H1 (cell line): ENCODE results near the gene MAJIN. TPM values are rescaled to one million over a fixed set of nuclear protein-coding genes. Genes with fewer than 3 reads are reported as not detected.

Experiments used
- CTCF ChIA-PET: fragments of 300-600 bp; sonication (Branson Sonifier 250); formaldehyde crosslinking; loops from one replicate; lab custom pipeline; 2021; ENCODE audit not compliant: partially characterized antibody; lab: Charles Lee
- POLR2A ChIA-PET: fragments of 300-600 bp; sonication (Branson Sonifier 250); formaldehyde crosslinking; loops from one replicate; lab custom pipeline; 2021; ENCODE audit warnings: inconsistent platforms; ENCODE audit not compliant: partially characterized antibody; lab: Charles Lee
- DNase-seq, 2 experiments: peaks; one replicate each; pipeline versions ENCODE4 v3.0.0 to v3.0.0-alpha.2; 2010 to 2022; ENCODE audit warnings: low spot score in 2 of 2, low read depth in 1 of 2, mixed read lengths in 1 of 2
- FAIRE-seq: peaks from 2 replicates; lab custom pipeline; 2011; peaks lifted over from hg19 to GRCh38; lab: Jason Lieb, UNC
- H2AFZ ChIP-seq: 2 replicates; pipeline ENCODE4 v1.8.1; 2012; ENCODE audit warnings: low read length, inconsistent platforms
- H2AK5ac ChIP-seq: 2 replicates; pipeline ENCODE4 v1.6.1; 2013; ENCODE audit warnings: low read depth, low read length
- H2BK120ac ChIP-seq: replicated peaks from 2 replicates; pipeline ENCODE3; 2013; ENCODE audit warnings: low read depth, low read length, inconsistent platforms
- H2BK12ac ChIP-seq: 2 replicates; pipeline ENCODE4 v1.6.1; 2013; ENCODE audit warnings: low read depth, low read length
- H2BK15ac ChIP-seq: 2 replicates; pipeline ENCODE4 v1.6.1; 2013; ENCODE audit warnings: low read length
- H2BK20ac ChIP-seq: 2 replicates; pipeline ENCODE4 v1.6.1; 2013; ENCODE audit warnings: low read length
- H2BK5ac ChIP-seq: 2 replicates; pipeline ENCODE4 v1.6.1; 2013; ENCODE audit warnings: low read depth, low read length
- H3K14ac ChIP-seq: 2 replicates; pipeline ENCODE4 v1.6.1; 2013; ENCODE audit warnings: inconsistent platforms; ENCODE audit not compliant: insufficient read length
- H3K18ac ChIP-seq: 2 replicates; pipeline ENCODE4 v1.6.1; 2013; ENCODE audit warnings: low read length; ENCODE audit errors: extremely low read depth
- H3K23ac ChIP-seq: 2 replicates; pipeline ENCODE4 v1.6.1; 2013; ENCODE audit warnings: inconsistent platforms; ENCODE audit not compliant: insufficient read length
- H3K23me2 ChIP-seq: 2 replicates; pipeline ENCODE4 v1.6.1; 2013; ENCODE audit warnings: low read depth, low read length
- H3K27ac ChIP-seq: 2 replicates; pipeline ENCODE4 v1.6.1; 2011; ENCODE audit warnings: low read depth, low read length, inconsistent platforms
- H3K27me3 ChIP-seq, 4 experiments: replicated peaks in 1 of 4; 1 replicate in 1 of 4; 2 replicates in 3 of 4; pipeline versions ENCODE4 v1.6.1 to v1.8.1; 2011 to 2013; ENCODE audit warnings: low read length in 3 of 4, mild to moderate bottlenecking in 3 of 4, inconsistent platforms in 2 of 4, mixed read lengths in 2 of 4, moderate library complexity in 1 of 4; ENCODE audit not compliant: control insufficient read depth in 3 of 4, insufficient read depth in 3 of 4; ENCODE audit errors: extremely low read depth in 1 of 4
- H3K36me3 ChIP-seq, 4 experiments: 2 replicates each; pipeline versions ENCODE4 v1.6.1 to v1.8.1; 2011 to 2013; ENCODE audit warnings: mild to moderate bottlenecking in 4 of 4, low read length in 3 of 4, moderate library complexity in 2 of 4, control low read depth in 1 of 4, inconsistent platforms in 1 of 4; ENCODE audit not compliant: insufficient read depth in 4 of 4, control insufficient read depth in 2 of 4
- H3K4ac ChIP-seq: replicated peaks from 2 replicates; pipeline ENCODE3; 2013; ENCODE audit warnings: low read length, low read depth, mixed read lengths, inconsistent platforms; ENCODE audit not compliant: insufficient read length
- H3K4me1 ChIP-seq, 4 experiments: replicated peaks in 1 of 4; 1 replicate in 1 of 4; 2 replicates in 3 of 4; pipeline versions ENCODE4 v1.6.1 to v1.8.1; 2011 to 2013; ENCODE audit warnings: low read length in 3 of 4, inconsistent platforms in 2 of 4, mixed read lengths in 1 of 4; ENCODE audit not compliant: insufficient read depth in 4 of 4, control insufficient read depth in 3 of 4
- H3K4me2 ChIP-seq, 2 experiments: 2 replicates each; pipeline versions ENCODE4 v1.6.1 to v1.8.1; 2011 to 2013; ENCODE audit warnings: low read depth in 2 of 2, low read length in 2 of 2, control low read depth in 1 of 2, inconsistent platforms in 1 of 2, mild to moderate bottlenecking in 1 of 2; ENCODE audit not compliant: insufficient read depth in 1 of 2
- H3K4me3 ChIP-seq, 4 experiments: fragments of 200-600, 300-600 bp in 1 of 4; sonication (generic), shearing (Covaris generic), sonication (Bioruptor Twin) in 1 of 4; 2 replicates each; pipeline versions ENCODE4 v1.5.1 to v1.8.1; 2011 to 2016; ENCODE audit warnings: low read length in 4 of 4, low read depth in 3 of 4, control low read depth in 2 of 4, inconsistent platforms in 2 of 4, mild to moderate bottlenecking in 2 of 4, mixed read lengths in 1 of 4, moderate library complexity in 1 of 4; ENCODE audit not compliant: insufficient read depth in 2 of 4; ENCODE audit errors: extremely low read depth in 1 of 4
- H3K56ac ChIP-seq: replicated peaks from 2 replicates; pipeline ENCODE3; 2013; ENCODE audit warnings: low read depth, mild to moderate bottlenecking, mixed read lengths, low read length, inconsistent platforms; ENCODE audit not compliant: insufficient read length
- H3K79me1 ChIP-seq: 2 replicates; pipeline ENCODE4 v1.6.1; 2013; ENCODE audit warnings: low read depth, low read length, control low read depth
- H3K79me2 ChIP-seq, 2 experiments: 2 replicates each; pipeline versions ENCODE4 v1.6.1 to v1.8.1; 2012 to 2013; ENCODE audit warnings: low read length in 2 of 2, mild to moderate bottlenecking in 2 of 2, inconsistent platforms in 1 of 2; ENCODE audit not compliant: insufficient read depth in 2 of 2, control insufficient read depth in 1 of 2
- H3K9ac ChIP-seq, 4 experiments: replicated peaks in 1 of 4; 1 replicate in 1 of 4; 2 replicates in 3 of 4; pipeline versions ENCODE4 v1.6.1 to v1.8.1; 2011 to 2013; ENCODE audit warnings: low read depth in 3 of 4, low read length in 3 of 4, control low read depth in 2 of 4, mild to moderate bottlenecking in 2 of 4, moderate library complexity in 2 of 4, inconsistent platforms in 1 of 4; ENCODE audit errors: extremely low read depth in 1 of 4
- H3K9me3 ChIP-seq, 2 experiments: 2 replicates each; pipeline versions ENCODE4 v1.6.1 to v1.8.1; 2012 to 2013; ENCODE audit warnings: mild to moderate bottlenecking in 2 of 2, moderate library complexity in 2 of 2, control low read depth in 1 of 2, inconsistent platforms in 1 of 2, low read depth in 1 of 2, low read length in 1 of 2, mixed read lengths in 1 of 2; ENCODE audit not compliant: insufficient read depth in 2 of 2
- H4K20me1 ChIP-seq, 2 experiments: replicated peaks in 1 of 2; 2 replicates each; pipeline versions ENCODE3 to v1.8.1; 2011 to 2013; ENCODE audit warnings: inconsistent platforms in 2 of 2, low read length in 2 of 2, mild to moderate bottlenecking in 1 of 2; ENCODE audit not compliant: insufficient read depth in 2 of 2, control insufficient read depth in 1 of 2
- H4K5ac ChIP-seq: 2 replicates; pipeline ENCODE4 v1.6.1; 2013; ENCODE audit warnings: low read length, low read depth, mixed read lengths, inconsistent platforms; ENCODE audit not compliant: insufficient read length
- H4K8ac ChIP-seq: 2 replicates; pipeline ENCODE4 v1.8.0; 2013; ENCODE audit warnings: mild to moderate bottlenecking, moderate library complexity, low read length, inconsistent platforms; ENCODE audit not compliant: insufficient read depth; ENCODE audit errors: extremely low read depth
- H4K91ac ChIP-seq: replicated peaks from 2 replicates; pipeline ENCODE3; 2013; ENCODE audit warnings: low read length, mixed read lengths, inconsistent platforms; ENCODE audit not compliant: insufficient read length
- CTBP2 ChIP-seq: IDR thresholded peaks from 2 replicates; pipeline ENCODE4 v1.7.0; 2011; ENCODE audit warnings: borderline replicate concordance, mild to moderate bottlenecking, moderate library complexity, mixed read lengths, low read length; ENCODE audit not compliant: insufficient read depth, insufficient read length
- E2F6 ChIP-seq: IDR thresholded peaks from 2 replicates; pipeline ENCODE4 v1.6.1; 2012; ENCODE audit warnings: inconsistent platforms
- EZH2 ChIP-seq: fragments of 200-600 bp; sonication (generic); IDR thresholded peaks from 2 replicates; pipeline ENCODE4 v1.7.1; 2012; ENCODE audit warnings: low read depth, mild to moderate bottlenecking, moderate library complexity, low read length, inconsistent platforms; ENCODE audit not compliant: severe bottlenecking
- GTF2F1 ChIP-seq: IDR thresholded peaks from 2 replicates; pipeline ENCODE4 v1.6.1; 2012; ENCODE audit warnings: low read depth, low read length, improper control_type of control experiment, borderline replicate concordance
- HDAC2 ChIP-seq, 2 experiments: fragments of 300-600 bp in 1 of 2; sonication (generic) in 1 of 2; IDR thresholded peaks; 2 replicates each; pipeline ENCODE4 v1.6.1; 2011 to 2012; ENCODE audit warnings: low read depth in 2 of 2, low read length in 2 of 2, mild to moderate bottlenecking in 2 of 2, moderate library complexity in 2 of 2, borderline replicate concordance in 1 of 2, inconsistent platforms in 1 of 2
- JUN ChIP-seq: IDR thresholded peaks from 2 replicates; pipeline ENCODE4 v1.6.1; 2011; ENCODE audit warnings: low read depth, mild to moderate bottlenecking, improper control_type of control experiment, low read length
- KDM5A ChIP-seq: fragments of 200-600 bp; IDR thresholded peaks from 2 replicates; pipeline ENCODE4 v1.7.1; 2012; ENCODE audit warnings: mild to moderate bottlenecking, low read length, inconsistent platforms, mixed read lengths
- NRF1 ChIP-seq: IDR thresholded peaks from 2 replicates; pipeline ENCODE4 v1.6.1; 2011; ENCODE audit warnings: mild to moderate bottlenecking, low read depth, low read length, improper control_type of control experiment
- SP2 ChIP-seq: IDR thresholded peaks from 2 replicates; pipeline ENCODE4 v1.6.1; 2012; ENCODE audit warnings: mild to moderate bottlenecking, low read length, inconsistent platforms
- TAF7 ChIP-seq: optimal IDR thresholded peaks from 2 replicates; pipeline ENCODE3; 2011; ENCODE audit warnings: low read depth, mild to moderate bottlenecking, inconsistent platforms, low read length, moderate library complexity, borderline replicate concordance
- WGBS, 2 experiments: shearing (Covaris generic) in 1 of 2; methylation state at CpG; one replicate each; pipeline versions ENCODE4 v1.1.6 to v1.1.7; 2013 to 2015; ENCODE audit warnings: low lambda C conversion rate in 2 of 2, mixed read lengths in 2 of 2, inconsistent platforms in 1 of 2, low coverage in 1 of 2, missing lambda C conversion rate in 1 of 2; ENCODE audit not compliant: insufficient replicate concordance in 2 of 2, insufficient coverage in 1 of 2, insufficient read length in 1 of 2; ENCODE audit errors: extremely low coverage in 1 of 2, missing lambda C conversion rate in 1 of 2; 5-methylcytosine and 5-hydroxymethylcytosine counted together
- polyA plus RNA-seq, 7 experiments: library from polyadenylated mRNA; depleted of rRNA in 3 of 7; stranded (reverse) in 5 of 7; unstranded in 2 of 7; fragments of >200 nt in 5 of 7; fragments of 200-250 nt in 2 of 7; gene quantifications; 1 replicate in 5 of 7; 2 replicates in 1 of 7; 4 replicates in 1 of 7; pipeline versions ENCODE4 v1.2.1 to v1.2.3, GENCODE V29; 2011 to 2013; ENCODE audit warnings: missing spikeins in 2 of 7, mixed read lengths in 2 of 7
- total RNA-seq: library from RNA; stranded (reverse); fragmentation: NEBNext Ultra II Directional; extraction: Animal tissue kit (Norgen Biotek cat#: 25700); gene quantifications from 2 replicates; pipeline ENCODE4 v1.2.1, GENCODE V29; 2021

Gene MAJIN
- total and polyA plus RNA-seq, 2 of the 8 experiments (the other 6 are each of a cell fraction or from before 2014, with no cell fraction given), result not detected

- Histone ChIP-seq H3K36me3 (peaks cover 0 to 26% (median 12%) of the 10 kb centered on the region in 4 experiments; a peak in 5 of 8 replicates), H3K4me1 (no peaks in the 10 kb centered on the region), H3K4me2 (no peak overlapping the region), H4K5ac (no peak overlapping the region), H2AFZ (no peak overlapping the region), H3K4me3 (no peak overlapping the region), H4K20me1 (peaks cover under 1 to 5% of the 10 kb centered on the region in 2 experiments), H3K23me2 (no peaks in the 10 kb centered on the region), H2AK5ac (no peak overlapping the region), H2BK15ac (no peak overlapping the region), H2BK12ac (no peak overlapping the region), H3K23ac (no peak overlapping the region), H4K8ac (no peak overlapping the region), H3K18ac (no peak overlapping the region), H2BK5ac (no peak overlapping the region), H4K91ac (no peak overlapping the region), H3K14ac (no peak overlapping the region), H3K79me2 (no peaks in the 10 kb centered on the region), H3K9ac (no peak overlapping the region), H2BK120ac (no peak overlapping the region), H3K79me1 (no peaks in the 10 kb centered on the region), H3K56ac (no peak overlapping the region), H3K27ac (no peak overlapping the region), H3K9me3 (no peaks in the 10 kb centered on the region), H2BK20ac (no peak overlapping the region), H3K4ac (no peak overlapping the region), H3K27me3 (no peaks in the 10 kb centered on the region)
- DNase-seq (no peak), FAIRE-seq (no peak)
- WGBS, 2 experiments, result 95% methylated on average over 25 of the region's 25 CpGs; no CpG with 5 or more reads in 1 of the 2 experiments
- TF ChIP-seq CTBP2 (no peak), JUN (no peak), E2F6 (no peak), HDAC2 (IDR thresholded peaks at IDR 0.05; ENCODE audit: borderline replicate concordance in 1 of 2, low read depth in 2 of 2, low read length in 2 of 2) (no peak), EZH2 (no peak), GTF2F1 (no peak), TAF7 (no peak), KDM5A (no peak), NRF1 (no peak), SP2 (no peak)
- ChIA-PET POLR2A (interaction anchor here (1.3 kb wide), 1 partner anchor 206 kb away, joined by 3 read pairs; the partner anchor contains the start of gene TM7SF2), CTCF (interaction anchor here (2.9 kb wide), 1 partner anchor 18 kb away, joined by 10 read pairs; no protein-coding TSS in a partner anchor)
These were observed 66.2 kb downstream of the MAJIN start for GRCh38 chr11:64905516-64906313.
